ENCODE data around the gene BFSP2.

Gene BFSP2

DNA sequence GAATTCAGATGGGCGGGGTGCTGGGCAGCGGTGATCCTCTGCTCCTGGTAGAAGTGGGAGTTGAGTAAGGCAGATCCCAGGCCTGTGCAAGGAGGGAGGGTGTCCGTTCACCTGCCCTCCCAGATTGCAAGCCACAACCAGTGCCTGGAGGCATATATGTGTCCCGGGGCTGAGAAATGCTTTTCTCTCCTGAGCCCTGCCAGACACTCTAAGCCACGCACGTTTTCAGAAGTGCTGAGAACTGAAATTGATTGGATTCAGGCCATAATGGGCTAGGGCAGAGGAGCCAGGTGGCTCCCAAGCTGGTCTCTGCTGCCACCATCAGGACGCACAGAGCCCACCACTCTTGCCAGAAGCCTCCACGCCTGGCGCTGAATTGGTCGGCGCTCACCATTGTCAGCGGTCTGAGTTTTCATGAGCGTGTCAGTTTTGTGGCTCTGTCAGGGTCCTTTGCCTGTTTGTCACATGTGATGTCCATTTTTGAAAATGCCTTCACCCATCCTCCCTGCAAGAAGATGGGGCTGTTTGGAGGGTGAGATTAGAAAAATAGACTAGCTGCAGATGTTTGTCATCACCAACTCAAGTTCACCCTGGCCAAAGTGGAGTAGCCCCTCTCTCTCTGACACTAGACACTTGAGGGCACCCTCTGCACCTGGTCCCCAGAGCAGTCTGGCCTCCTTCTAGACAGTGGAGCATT is 15.4 kb upstream of the BFSP2 start:
- peak; percentile 32 to 67 for DNase-seq

DNA sequence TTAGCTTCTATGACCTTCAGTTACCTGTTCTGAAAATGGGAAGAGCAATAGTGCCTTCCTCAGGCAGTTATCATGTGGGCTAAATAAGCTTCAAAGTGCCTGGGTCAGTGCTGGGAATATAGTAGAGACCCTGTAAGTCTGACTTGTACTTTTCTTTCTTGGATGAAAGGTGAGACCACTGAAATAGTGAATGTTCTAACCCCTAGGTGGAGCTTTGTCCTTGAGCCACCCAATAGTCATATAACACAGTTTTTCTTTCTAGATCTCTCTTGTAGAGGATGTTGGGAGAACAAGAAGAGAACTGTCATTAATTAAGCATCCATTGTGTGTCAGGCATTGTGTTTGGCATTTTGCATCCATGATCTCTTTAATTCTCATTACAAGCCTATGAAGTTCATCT is 13.0 kb upstream of the BFSP2 start:
- peak in 1 of 2 experiments; percentile 2 for DNase-seq

DNA sequence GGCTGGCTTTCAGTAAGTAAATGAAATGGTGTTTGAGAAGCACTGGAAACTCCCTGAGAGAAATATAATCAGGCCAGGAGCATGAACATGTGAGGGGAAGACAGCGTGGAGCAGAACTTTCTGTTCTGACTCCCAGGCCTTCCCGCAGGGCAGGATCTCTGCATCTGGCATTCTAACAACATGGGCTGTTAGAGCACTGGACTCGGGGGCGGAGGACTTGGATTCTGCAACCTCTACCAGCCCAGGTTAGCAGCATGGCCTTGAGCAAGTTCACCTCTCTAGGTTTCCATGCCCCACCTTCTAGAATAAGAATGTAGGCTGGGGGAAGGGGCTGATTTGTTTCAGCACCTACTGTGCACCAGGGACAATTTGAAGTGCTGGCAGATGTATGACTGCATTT is 12.5 kb upstream of the BFSP2 start:
- no peak for DNase-seq

DNA sequence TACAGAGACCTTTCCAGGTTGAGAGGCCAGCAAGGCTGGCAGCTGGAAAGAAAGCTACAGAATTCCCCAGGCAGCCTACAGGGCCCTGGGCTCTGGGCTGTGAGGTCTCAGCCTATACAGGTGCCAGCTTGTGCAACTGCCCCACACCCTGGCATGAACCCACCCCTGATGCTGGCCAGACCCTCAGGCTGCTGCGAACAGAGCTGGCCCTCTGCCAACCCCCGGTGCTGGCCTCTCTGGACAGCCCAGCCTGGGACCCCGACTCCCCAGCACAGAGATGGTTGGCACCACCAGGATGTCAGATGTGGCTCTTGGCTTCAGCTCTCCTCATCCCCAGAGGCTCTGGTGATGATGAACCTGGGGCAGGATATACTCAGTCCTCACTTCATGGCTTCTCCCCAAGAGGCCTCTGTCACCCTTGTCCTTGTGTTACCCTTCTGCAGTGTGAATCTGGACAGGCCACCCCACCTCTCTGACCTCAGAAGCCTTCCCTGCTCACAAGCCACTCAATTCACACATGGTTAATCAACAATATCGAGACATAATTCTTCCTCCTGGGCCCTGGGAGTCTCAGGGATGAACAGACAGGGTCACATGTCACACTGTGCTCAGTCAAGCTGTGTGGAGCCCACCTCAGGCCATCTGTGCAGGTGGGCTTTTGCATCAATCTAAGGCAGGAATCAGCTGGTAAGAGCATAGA is 11.0 kb upstream of the BFSP2 start:
- DNase-seq = no peak

DNA sequence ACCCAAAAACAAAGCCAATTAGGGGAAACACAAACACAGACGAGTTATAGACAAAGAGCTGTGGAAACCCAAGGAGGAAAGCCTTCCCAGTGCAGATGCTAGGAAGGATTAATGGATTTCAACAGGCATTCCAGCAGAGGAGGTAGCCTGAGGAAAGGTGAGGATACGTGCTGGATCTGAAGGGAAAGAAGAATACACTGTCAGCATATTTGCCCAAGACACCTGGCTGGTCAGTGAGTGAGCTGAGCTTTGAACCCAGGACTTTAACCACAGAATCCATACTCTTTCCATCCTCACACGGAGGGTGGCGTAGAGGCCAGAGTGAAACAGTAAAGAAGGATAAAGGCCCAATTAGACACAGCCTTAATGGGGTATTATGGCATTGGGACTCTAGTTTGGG is 9.1 kb upstream of the BFSP2 start:
- DNase-seq = no peak

DNA sequence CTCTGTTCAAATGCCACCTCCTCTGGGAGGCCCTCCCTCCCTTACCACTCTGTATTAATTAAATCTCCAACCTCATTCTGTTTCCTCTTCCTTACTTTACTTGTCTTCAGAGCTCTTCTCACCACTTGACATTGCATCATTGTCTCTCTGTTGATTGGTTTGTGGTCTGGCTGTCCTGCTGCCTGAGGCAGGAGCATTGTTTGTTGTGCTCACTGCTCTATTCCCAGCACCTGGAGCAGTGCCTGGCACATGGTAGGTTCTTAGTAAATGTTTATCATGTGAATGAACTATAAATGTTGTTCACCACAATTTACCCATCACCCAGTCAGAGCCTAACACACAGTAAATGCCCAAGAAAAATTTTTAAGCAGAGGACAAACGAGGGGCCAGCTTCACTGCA is 6.7 kb upstream of the BFSP2 start:
- no peak for DNase-seq

DNA sequence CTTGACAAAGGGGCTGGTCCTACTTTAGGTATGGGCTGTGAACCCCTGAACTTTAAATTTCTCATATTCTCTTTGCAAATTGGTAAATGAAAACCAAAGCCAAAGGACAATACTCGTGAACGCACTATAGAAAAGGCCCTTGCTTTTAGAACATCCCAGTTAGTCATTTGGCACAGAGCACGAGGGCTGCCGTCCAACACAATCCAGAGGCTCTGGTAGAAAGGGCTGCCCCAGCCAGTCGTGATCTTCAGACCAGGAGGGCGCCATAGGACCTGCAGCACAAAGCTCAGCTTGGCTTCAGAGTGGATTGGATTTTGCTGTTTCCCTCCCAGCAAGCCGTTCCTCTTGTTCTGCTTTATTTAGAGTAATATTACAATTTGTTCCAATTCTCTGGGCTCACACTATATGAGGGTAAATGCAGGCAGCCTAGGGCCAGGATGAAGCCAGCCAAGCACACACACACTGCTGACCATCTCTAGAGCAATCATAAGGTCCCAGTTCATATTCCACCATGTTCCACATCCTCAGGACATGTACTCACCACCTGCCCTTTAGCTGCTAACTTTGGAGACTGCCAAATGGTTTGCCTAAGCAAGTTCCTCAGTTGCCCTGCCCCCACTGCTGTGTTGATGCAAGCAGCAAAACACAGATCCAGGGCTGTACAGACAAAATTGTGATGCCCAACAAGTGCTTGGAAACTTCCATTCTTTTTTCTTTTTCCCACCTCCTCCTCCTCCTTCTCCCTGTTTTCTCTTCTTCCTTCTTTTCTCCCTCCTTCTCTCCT is 6.0 kb upstream of the BFSP2 start:
- DNase-seq = no peak

DNA sequence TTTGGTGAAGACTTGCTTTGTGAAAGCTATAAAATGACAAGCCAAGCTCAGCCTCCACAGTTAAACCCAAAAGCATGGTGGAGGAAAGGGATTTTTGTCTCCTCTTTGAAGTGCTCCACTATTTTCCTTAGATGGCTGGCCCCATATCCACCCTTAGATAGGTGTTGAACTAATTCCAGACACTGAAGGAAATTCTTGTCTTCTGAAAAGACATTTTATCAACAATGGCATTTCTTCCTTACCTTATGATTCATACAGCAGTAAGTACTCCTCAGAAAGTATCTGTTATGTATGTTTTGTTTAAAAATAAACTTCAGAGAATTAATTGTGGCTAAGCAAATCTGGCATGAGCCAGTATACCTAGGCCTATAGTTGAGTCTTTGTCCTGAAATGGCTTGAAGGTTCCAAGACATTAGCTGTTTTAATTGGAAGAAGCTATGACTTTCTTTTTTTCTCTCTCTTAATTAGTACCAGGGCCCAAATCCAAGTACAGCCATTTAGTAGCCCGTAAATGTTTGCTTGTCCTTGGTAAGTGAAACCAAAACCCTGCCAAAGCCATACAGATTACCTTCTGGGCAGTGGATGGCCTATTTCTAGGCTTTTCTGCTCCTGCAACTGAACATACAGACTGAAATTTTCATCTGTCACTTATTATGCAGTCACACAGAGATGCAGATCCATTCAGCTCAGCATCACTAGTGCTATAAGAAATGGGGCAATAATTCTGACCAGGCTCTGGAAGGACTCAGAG is 5.1 kb upstream of the BFSP2 start:
- no peak for DNase-seq

DNA sequence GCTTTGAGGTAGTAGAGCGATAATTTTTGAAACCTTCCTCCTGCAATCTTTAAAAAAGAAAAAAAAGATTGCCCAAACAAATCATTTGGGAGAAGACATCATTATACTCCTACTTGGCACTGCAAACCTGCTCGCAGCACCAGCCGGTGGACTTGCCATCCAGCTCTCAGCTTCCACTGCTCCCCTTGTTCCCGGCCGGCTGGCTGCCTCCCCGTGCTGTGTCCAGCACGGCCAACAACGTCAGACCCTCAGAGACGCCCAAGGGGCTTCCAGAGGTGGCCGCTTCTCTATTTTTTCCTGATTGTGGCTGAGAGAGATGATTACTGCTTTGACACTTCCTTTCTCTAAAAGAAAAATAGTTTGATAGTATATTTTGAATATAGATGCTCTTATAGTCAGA is 3.0 kb upstream of the BFSP2 start:
- no peak for DNase-seq

DNA sequence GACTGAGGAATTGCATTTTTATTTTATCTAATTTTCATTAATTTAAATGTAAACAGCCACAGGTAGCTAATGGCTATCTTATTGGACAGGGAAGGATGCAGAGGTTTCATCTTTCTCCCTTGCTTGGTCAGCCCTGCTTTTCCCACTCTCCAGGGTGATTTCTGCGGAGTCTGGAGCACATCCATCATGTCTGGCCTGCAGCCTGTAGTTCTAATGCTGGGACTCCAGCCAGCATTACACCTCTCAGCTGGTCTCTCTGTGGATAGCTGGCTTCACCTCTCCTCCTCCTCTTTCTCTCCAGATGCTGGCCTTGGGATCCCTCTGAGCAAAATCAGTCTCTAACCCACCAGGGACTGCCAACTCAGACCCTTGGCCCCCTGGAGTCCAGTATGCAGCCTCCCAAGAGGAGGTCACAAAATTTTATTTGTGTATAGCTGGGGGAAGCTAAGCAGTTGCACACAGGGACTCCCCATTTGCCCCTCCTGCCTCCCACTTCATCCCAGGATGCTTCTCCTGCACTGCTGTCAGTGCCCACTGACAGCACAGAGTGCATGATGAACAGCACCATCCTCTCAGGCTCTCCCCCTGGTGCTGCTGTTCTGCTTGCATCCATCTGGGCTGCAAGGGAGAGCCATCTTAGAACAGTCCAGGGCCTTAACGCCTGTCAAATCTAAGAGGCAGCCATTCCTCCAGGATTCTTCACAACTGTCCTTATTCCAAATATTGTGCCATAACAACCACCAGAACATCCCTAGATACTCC is 1.7 kb downstream of the BFSP2 start:
- DNase-seq = no peak

DNA sequence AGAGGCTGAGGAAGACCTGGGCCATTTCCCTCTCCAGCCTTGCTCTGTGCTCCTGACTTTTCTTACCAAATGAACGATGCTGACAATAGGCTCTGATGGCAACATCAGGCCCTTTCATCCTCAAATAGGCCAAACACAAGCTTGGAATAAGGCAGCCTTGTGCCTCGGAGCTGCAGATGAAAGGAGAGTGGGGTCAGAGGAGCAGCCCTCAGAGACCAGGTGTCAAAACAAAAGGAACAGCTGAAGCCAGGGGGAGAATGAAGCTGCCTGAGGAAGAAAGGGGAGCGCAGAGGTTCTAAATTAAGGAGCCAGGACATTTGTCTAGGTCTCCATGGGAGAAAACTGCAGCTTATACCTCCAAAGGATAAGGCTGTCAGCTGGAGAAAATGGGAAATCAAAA is 5.1 kb downstream of the BFSP2 start:
- DNase-seq = no peak

DNA sequence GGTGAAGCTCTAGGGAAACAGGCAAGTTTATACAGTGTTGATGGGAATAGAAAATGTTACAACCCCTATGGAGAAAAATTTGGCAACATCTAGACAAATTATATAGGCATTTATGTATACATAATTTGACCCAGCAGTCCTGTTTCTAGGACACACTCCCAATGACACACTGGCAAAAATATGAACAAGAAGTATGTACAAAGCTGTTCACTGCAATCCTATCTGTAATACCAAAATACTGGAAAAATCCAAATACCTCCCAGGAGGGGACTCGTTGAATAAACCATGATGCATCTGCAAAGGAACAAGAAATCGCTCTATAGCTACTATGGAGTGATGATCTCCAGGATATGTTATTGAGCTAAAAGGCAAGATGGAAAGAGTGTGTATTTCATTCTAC is 8.5 kb downstream of the BFSP2 start:
- DNase-seq = no peak

DNA sequence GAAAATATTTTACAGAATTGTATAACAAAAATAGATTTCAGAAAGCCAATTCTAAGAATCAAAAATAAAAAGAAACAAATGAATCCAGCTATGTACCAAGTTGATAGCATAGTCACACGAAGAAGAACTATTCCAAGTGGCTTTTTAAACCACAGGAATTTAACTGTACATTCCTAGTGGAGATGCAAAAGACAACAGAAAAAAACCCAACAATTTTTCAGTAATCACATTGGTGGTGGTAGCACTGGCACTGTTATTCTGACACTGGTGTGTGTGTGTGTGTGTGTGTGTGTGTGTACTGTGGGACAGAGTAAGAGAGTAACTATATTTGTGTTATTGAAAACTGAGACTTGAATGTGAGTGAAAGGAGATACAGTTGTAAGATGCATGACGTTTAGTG is 9.1 kb downstream of the BFSP2 start:
- no peak for DNase-seq

DNA sequence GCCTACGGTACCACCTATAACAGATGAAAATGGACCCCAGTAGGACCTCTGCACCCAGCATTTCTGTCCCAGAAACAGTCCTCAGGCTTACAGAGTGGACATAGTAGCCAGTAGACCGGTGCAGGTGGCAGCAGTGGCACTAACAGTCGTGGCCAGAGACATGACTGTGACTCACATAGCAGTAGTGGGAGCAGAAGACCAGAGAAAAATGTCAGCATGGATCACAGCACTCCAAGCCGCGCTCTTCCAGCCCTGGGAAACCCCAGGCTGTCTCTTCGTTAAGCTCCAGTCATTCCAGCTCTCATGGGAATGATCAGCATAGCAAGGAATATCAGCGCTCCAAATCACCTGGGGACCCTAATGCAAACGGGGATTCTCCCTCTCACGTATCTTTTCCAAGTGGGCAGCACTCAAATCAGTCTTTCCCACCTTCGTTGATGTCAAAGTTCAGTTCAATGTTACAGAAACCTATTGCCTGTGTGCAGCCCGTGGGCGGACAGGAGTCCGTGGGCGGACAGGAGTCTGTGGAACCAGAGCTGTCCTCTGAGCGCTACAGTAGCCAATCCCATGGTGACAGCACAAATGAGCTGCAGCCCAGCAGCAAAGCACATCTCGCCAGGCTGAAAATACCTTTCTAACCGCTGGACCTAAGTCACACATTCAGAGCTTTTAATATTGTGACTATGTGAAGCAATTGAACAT is 10.5 kb downstream of the BFSP2 start:
- DNase-seq = no peak

DNA sequence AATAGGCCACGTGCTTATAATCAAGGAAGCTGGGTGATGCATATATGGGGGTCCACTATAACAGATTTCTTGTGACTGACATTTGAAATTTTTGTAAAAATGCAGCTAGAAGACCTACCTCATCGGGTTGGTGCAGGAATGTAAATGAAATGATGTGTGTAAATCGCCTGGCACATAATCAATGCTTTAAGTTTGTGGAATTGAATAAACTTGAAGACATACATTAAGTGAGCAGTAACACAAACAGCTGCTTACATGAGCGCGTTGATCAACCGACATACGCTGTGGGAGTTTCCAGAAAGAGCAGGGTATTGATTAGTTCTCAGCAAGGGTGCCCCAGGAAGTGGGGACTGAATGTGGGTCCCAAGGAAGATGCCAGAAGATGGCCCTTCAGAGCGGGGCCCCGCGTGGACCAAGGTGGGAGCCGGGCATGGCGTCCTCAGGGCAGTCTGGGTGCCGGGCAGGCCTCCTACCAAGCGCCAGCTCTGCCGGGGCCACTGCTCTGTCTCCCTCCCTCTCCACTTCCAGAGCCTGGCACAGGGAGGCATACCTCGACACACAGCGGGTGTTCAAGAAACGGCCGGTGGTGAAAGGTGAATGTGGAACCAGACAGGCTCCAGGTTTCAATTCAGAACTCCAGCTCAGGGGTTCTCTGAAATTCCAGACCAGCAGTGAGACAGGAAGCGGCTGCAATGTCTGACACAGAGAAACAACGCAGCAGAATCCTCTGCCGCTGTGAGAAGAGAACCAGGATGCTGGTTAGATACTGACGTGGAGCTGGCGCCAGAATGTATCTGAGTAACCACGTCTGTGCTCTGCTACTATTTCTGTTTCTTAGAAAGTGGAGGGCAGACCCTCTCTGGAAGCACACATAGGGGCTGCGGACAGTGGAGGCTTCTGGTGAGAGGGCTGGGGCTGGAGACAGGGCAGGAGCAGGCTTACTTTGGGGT is 12.6 kb downstream of the BFSP2 start:
- DNase-seq = no peak

DNA sequence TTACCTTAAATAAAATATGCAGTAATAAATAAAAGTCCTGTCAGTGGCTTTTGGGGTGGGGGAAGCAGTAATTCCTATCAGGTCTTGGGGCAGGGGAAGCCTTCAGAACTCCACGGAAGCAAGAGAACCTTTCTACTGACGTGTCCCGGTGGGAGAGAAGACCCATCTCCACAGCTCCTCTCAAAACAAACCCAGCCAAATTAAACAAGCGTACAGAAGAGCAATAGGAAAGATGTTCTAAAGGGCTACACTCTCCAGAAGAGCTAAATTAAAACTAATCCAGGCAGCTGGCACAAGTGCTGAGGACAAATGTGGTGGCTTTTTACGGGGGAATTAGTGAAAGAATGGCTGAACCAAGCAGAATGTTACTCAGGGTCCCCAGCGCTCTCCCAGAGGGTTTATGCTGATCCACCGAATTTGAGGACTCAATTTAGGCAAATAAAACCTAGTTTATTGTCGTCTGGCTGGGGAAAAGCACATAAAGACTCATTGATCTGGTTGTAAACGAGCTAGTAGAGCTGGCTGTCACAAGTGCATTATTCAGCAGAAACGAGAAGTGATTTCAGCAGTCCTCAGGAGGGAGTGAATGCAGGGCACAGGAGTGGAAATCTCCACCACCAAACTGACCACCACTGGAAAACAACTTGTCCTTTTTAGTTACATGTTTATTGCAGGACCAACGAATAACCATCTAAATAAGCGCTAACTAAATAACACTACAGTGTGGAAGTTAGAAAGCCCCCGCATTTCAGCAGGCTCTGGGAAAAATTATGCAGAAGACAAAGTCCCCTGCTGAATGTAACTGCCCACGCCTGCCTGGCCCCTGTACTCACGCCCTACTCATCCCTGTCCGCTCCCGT is 13.5 kb downstream of the BFSP2 start:
- DNase-seq = no peak

DNA sequence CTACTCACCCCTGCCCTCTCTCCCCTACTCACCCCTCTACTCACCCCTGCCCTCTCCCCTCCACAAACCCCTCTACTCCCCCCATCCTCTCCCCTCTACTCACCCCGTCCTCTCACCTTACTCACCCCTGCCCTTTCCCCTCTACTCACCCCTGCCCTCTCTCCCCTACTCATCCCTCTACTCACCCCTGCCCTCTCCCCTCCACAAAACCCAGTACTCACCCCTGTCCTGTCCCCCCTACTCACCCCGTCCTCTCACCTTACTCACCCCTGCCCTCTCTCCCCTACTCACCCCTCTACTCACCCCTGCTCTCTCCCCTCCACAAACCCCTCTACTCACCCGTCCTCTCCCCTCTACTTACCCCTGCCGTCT is 14.2 kb downstream of the BFSP2 start:
- DNase-seq = no peak

DNA sequence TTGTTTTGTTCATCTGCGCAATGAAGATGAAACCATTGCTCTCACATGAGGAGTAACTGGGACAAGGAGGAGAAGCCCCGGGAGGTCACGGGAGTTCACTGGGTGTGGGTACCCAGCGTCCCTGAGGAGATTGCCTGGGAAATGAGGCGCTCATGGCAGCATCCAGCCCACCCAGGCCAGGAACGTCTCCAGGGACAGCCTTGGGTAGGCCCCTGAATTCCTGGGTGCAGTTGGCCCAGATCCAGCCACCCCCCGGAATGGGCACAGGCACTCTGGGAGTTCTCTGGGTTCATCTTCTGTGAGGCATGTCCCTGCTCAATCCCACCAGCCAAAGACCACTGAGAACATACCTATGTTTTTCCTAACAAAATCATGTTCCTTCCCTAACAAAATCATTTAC is 18.5 kb downstream of the BFSP2 start:
- no peak for DNase-seq

DNA sequence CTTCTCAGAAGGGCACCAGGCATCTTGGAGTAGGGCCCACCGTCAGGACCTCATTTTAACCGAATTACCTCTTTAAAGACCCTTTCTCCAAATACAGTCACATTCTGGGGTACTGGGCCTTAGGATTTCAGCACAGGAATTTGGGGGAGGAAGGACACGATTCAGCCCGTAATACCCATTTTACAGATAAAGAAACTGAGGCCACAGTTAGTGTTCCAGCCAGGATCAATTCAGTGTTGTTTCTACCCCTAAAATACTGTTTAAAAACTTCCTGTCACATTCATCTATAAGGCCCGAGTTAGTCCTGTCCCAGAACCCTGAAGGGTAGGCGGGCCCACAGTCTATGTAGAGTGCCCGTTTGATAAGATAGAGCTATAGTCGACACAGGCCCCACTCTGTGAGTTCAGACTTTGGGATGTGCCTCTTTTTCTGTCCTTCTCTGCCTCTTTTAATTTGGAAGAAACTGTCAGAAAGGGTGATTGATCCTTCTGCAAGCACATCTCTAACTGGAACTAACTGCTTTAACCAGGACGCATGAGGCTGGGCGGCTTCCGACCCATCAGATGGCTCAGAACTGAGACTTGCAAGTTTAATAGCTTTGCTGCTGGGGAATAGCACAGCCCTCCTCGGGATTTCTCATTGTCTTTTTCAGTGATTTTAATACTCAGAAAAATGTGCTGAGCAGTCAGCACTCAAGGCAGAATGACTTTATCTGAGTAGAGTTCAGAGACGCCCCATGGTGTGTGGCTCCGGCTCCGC is 19.5 kb downstream of the BFSP2 start:
- no peak for DNase-seq
